ENCODE measurements around the gene ZYX. TPM values are rescaled to one million over a fixed set of nuclear protein-coding genes. Genes with fewer than 3 reads are reported as not detected.

ZYX gene
- total and polyA plus RNA-seq, 9 donors: 44.2 to 282 (median 167) TPM

DNA sequence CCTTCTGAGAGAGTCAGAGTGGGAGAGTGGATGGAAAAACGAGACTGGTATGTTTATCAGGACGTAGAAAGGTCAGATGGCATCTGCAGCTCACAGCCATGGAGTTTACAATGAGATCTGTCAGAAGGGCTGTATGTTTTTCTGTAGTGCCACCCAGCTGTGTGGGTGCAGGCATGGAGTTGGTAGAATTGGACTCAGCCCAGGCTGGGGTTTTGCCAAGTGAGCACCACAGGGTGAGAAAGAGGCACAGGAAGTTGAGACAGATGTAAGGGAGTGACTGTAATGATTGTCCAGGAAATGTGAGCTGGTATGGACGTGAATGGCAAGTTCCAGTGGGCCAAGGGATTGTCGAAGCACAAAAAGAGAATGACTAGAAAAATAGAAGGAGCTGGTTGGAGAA, 9.1 kb upstream of the ZYX start:
- Histone ChIP-seq H3K9me3 (no peaks in the 10 kb centered on the region), H3K27me3 (no peaks in the 10 kb centered on the region), H3K36me3 (no peaks in the 10 kb centered on the region), H3K27ac (no peak overlapping the region), H3K4me1 (ENCODE audit: insufficient read depth) (no peaks in the 10 kb centered on the region), H3K4me3 (no peak overlapping the region)
- TF ChIP-seq, protein P1, sequence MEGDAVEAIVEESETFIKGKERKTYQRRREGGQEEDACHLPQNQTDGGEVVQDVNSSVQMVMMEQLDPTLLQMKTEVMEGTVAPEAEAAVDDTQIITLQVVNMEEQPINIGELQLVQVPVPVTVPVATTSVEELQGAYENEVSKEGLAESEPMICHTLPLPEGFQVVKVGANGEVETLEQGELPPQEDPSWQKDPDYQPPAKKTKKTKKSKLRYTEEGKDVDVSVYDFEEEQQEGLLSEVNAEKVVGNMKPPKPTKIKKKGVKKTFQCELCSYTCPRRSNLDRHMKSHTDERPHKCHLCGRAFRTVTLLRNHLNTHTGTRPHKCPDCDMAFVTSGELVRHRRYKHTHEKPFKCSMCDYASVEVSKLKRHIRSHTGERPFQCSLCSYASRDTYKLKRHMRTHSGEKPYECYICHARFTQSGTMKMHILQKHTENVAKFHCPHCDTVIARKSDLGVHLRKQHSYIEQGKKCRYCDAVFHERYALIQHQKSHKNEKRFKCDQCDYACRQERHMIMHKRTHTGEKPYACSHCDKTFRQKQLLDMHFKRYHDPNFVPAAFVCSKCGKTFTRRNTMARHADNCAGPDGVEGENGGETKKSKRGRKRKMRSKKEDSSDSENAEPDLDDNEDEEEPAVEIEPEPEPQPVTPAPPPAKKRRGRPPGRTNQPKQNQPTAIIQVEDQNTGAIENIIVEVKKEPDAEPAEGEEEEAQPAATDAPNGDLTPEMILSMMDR (IDR thresholded peaks at IDR 0.05): no peak
- TF ChIP-seq POLR2A (IDR thresholded peaks at IDR 0.05) (no peak), EP300 (IDR thresholded peaks at IDR 0.05) (no peak)
- intact Hi-C loops (cut with DNase I): no loop called here
- DNase-seq: no peak
- WGBS, 3 donors: 62 to 65% (median 63%) methylated on average over 4 of the region's 4 CpGs

DNA sequence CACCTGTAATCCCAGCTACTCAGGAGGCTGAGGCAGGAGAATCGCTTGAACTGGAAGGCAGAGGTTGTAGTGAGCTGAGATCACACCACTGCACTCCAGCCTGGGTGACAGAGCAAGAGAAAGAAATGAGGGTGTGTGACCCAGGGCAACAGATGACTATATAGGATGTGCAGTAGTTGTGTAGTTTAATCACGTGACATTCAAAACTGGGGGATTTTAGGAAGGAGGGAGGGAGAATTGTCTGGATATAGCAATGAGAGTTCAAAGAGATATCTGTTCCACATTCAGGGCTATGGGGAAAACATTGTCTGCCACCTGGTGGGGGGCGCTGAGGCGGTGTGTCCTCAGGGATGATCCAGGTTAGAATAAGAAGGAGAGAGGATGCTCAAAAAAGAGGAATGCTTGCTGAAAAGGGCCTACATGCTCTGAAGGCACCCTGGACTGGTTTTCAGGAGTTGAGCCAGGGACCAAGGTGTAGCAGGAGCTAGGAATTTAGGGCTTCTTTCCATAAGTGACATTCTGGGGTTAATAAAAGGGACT, 7.8 kb upstream of the ZYX start:
- H3K9me3 ChIP-seq: no peaks in the 10 kb centered on the region
- no peaks in the 10 kb centered on the region for H3K4me1 ChIP-seq (ENCODE audit: insufficient read depth)
- 79 to 89% (median 83%) methylated on average over 4 of the region's 4 CpGs for WGBS, 3 donors
- intact Hi-C loops (cut with DNase I): no loop called here
- H3K36me3 ChIP-seq: no peaks in the 10 kb centered on the region
- H3K27me3 ChIP-seq: no peaks in the 10 kb centered on the region
- DNase-seq: no peak
- H3K4me3 ChIP-seq: no peak overlapping the region
- H3K27ac ChIP-seq: no peak overlapping the region
- TF ChIP-seq POLR2A (IDR thresholded peaks at IDR 0.05) (no peak), EP300 (IDR thresholded peaks at IDR 0.05) (no peak)
- TF ChIP-seq, protein P1 (IDR thresholded peaks at IDR 0.05): no peak

DNA sequence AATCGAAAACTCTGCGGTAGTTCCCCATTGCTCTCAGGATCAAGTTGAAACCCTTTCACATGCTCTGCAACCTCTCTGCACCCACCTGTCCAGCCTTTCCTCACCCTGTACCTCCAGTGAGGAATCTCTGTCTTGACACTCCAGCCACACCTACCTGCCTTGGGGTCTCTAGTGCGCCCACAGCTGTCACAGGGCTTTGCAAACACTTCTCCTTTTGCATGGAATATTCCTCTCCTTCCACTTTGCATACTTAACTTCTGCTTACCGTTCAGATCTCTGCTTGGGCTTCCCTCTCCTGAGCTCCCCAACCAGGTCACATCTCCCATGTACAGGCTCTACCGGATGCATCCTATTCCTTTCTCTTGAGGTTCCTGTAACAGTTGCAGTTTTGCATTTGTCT, 6.6 kb upstream of the ZYX start:
- intact Hi-C loops (cut with DNase I): no loop called here
- Histone ChIP-seq H3K27ac (no peak overlapping the region), H3K36me3 (no peaks in the 10 kb centered on the region), H3K4me1 (ENCODE audit: insufficient read depth) (no peaks in the 10 kb centered on the region), H3K9me3 (no peaks in the 10 kb centered on the region), H3K4me3 (no peak overlapping the region), H3K27me3 (no peaks in the 10 kb centered on the region)
- DNase-seq: no peak
- no peak for TF ChIP-seq EP300 (IDR thresholded peaks at IDR 0.05)
- TF ChIP-seq, protein P1 (IDR thresholded peaks at IDR 0.05): no peak
- no peak for TF ChIP-seq POLR2A (IDR thresholded peaks at IDR 0.05)
- WGBS, 3 donors: 85 to 86% (median 85%) methylated on average over 5 of the region's 5 CpGs

DNA sequence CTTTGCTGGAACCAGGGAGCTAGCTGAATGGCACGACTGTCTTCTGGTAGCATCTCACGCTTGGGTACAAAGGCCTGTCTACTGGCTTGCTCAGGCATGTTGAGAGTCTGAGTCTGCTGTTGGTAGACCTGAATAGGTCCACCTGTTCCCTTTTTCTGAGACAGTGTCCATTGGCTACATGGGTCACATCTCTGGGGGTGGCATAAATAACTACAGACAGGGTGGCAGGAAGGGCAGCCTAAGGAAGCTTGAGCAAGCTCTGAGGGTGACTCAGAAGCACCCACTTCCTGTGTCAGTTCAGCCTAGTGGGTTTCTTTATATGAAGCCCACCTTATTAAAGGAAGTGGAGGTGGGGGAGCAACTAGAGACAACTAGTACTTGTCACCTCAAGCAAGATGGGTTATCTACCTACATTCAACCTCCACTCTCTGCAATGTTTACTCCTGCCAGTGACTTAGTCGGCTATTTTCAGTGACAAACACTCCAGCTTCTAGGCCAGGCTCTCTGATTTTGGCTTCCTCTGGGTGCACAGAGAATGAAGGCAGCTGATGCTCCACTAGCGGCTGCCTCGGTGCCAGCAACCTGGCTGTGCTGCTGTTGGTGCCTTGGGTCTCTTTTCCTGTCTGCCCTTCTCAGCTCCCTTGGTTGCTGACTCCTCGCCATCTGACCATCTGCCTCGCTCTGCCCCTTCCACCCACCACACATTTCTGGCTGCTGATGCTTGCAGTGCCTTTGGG, 5.7 kb upstream of the ZYX start:
- no peak for DNase-seq
- Histone ChIP-seq H3K27me3 (no peaks in the 10 kb centered on the region), H3K36me3 (no peaks in the 10 kb centered on the region), H3K27ac (no peak overlapping the region), H3K9me3 (no peaks in the 10 kb centered on the region), H3K4me1 (ENCODE audit: insufficient read depth) (no peaks in the 10 kb centered on the region), H3K4me3 (no peak overlapping the region)
- WGBS, 3 donors: 88 to 89% (median 88%) methylated on average over 7 of the region's 7 CpGs
- TF ChIP-seq EP300 (IDR thresholded peaks at IDR 0.05): no peak
- no peak for TF ChIP-seq POLR2A (IDR thresholded peaks at IDR 0.05)
- TF ChIP-seq, protein P1 (IDR thresholded peaks at IDR 0.05): no peak
- intact Hi-C loops (cut with DNase I): loop anchor here in 1 of 4 donors (5.0 kb wide), 1 partner anchor 42 kb away; no protein-coding TSS in a partner anchor
